HepG2 (cell line): ENCODE data around the gene SNRNP35. TPM values are rescaled to one million over a fixed set of nuclear protein-coding genes. Genes with fewer than 3 reads are reported as not detected.

ENCODE experiments used
- ESRRA ChIP-seq: sonication (generic); formaldehyde crosslinking; IDR thresholded peaks from 2 replicates; pipeline ENCODE4 v1.5.1; 2020; ENCODE audit warnings: mild to moderate bottlenecking, low read depth, missing genetic modification reagents
- ETV5 ChIP-seq: IDR thresholded peaks from 2 replicates; pipeline ENCODE4 v1.6.1; 2018; ENCODE audit warnings: missing biosample characterization, missing genetic modification reagents, inconsistent platforms, borderline replicate concordance
- GATAD2A ChIP-seq: IDR thresholded peaks from 2 replicates; pipeline ENCODE4 v1.6.1; 2016
- KAT8 ChIP-seq: IDR thresholded peaks from 2 replicates; pipeline ENCODE4 v1.6.1; 2016; ENCODE audit warnings: missing genetic modification reagents, missing compliant biosample characterization
- MIER2 ChIP-seq: IDR thresholded peaks from 2 replicates; pipeline ENCODE4 v1.6.1; 2016; ENCODE audit warnings: missing biosample characterization, missing genetic modification reagents
- MXD3 ChIP-seq: IDR thresholded peaks from 2 replicates; pipeline ENCODE4 v1.6.1; 2016; ENCODE audit warnings: mild to moderate bottlenecking, missing biosample characterization, missing genetic modification reagents
- RCOR2 ChIP-seq: IDR thresholded peaks from 2 replicates; pipeline ENCODE4 v1.6.1; 2016; ENCODE audit warnings: missing biosample characterization, missing genetic modification reagents
- RFXAP ChIP-seq: sonication (generic); formaldehyde crosslinking; IDR thresholded peaks from 2 replicates; pipeline ENCODE4 v1.4.0; 2020; ENCODE audit warnings: missing genetic modification reagents, borderline replicate concordance
- SAFB2 ChIP-seq: sonication (generic); formaldehyde crosslinking; IDR thresholded peaks from 2 replicates; pipeline ENCODE4 v1.5.1; 2020; ENCODE audit warnings: missing genetic modification reagents, low read depth, mild to moderate bottlenecking, borderline replicate concordance
- SKIL ChIP-seq: sonication (generic); formaldehyde crosslinking; IDR thresholded peaks from 2 replicates; pipeline ENCODE4 v1.8.0; 2022; ENCODE audit warnings: missing genetic modification reagents, mild to moderate bottlenecking, moderate library complexity, borderline replicate concordance
- STAT5B ChIP-seq: sonication (generic); formaldehyde crosslinking; IDR thresholded peaks from 2 replicates; pipeline ENCODE4 v1.4.0; 2020; ENCODE audit warnings: missing genetic modification reagents
- WIZ ChIP-seq: sonication (generic); formaldehyde crosslinking; IDR thresholded peaks from 2 replicates; pipeline ENCODE4 v1.5.1; 2020; ENCODE audit warnings: mild to moderate bottlenecking, missing genetic modification reagents
- ZBTB37 ChIP-seq: sonication (generic); formaldehyde crosslinking; IDR thresholded peaks from 2 replicates; pipeline ENCODE4 v1.4.0; 2020; ENCODE audit warnings: mild to moderate bottlenecking, missing genetic modification reagents
- ZNF138 ChIP-seq: sonication (generic); formaldehyde crosslinking; IDR thresholded peaks from 2 replicates; pipeline ENCODE4 v1.5.0; 2020; ENCODE audit warnings: mild to moderate bottlenecking, low read depth, missing genetic modification reagents
- ZNF563 ChIP-seq: sonication (generic); formaldehyde crosslinking; IDR thresholded peaks from 2 replicates; pipeline ENCODE4 v1.8.0; 2022; ENCODE audit warnings: mild to moderate bottlenecking, moderate library complexity, missing genetic modification reagents
- ZNF775 ChIP-seq: sonication (generic); formaldehyde crosslinking; IDR thresholded peaks from 2 replicates; pipeline ENCODE4 v1.4.0; 2020; ENCODE audit warnings: missing genetic modification reagents, mild to moderate bottlenecking, moderate library complexity, borderline replicate concordance
- ZNF879 ChIP-seq: sonication (generic); formaldehyde crosslinking; IDR thresholded peaks from 2 replicates; pipeline ENCODE4 v1.8.1; 2023; ENCODE audit warnings: missing genetic modification reagents
- ZSCAN20 ChIP-seq: sonication (generic); formaldehyde crosslinking; IDR thresholded peaks from 2 replicates; pipeline ENCODE4 v1.4.0; 2020; ENCODE audit warnings: missing genetic modification reagents, mild to moderate bottlenecking, borderline replicate concordance
- polyA plus RNA-seq, 8 experiments: library from polyadenylated mRNA; depleted of rRNA in 3 of 8; stranded (reverse) in 7 of 8; unstranded in 1 of 8; fragments of >200 nt; fragmentation: Illumina TruSeq in 4 of 8; extraction: Trizol in 4 of 8; gene quantifications; 2 replicates each; pipeline versions ENCODE4 v1.2.1 to v1.2.3, GENCODE V29; 2011 to 2016; ENCODE audit warnings: low read depth in 4 of 8, missing spikeins in 1 of 8, mixed read lengths in 1 of 8; ENCODE audit not compliant: insufficient read depth in 1 of 8
- total RNA-seq, 5 experiments: library from RNA; depleted of rRNA; stranded (reverse); fragments of >200 nt; fragmentation: Illumina TruSeq; extraction: Trizol; gene quantifications; 2 replicates each; pipeline ENCODE4 v1.2.3, GENCODE V29; 2016; ENCODE audit warnings: low read depth in 1 of 5
- TF ChIP-seq, protein P1 (sequence below): sonication (generic); formaldehyde crosslinking; IDR thresholded peaks from 2 replicates; pipeline ENCODE4 v1.5.0; 2020; ENCODE audit warnings: mild to moderate bottlenecking, missing genetic modification reagents, borderline replicate concordance
- TF ChIP-seq, protein P2 (sequence below): sonication (generic); formaldehyde crosslinking; IDR thresholded peaks from 2 replicates; pipeline ENCODE4 v1.4.0; 2020; ENCODE audit warnings: missing genetic modification reagents

SNRNP35 gene
- total and polyA plus RNA-seq, 2 of the 13 experiments (the other 11 are each of a cell fraction or from before 2014, with no cell fraction given) = 11.3 to 22.6 TPM

GRCh38 chr12:123472438-123472849 is 14.5 kb downstream of the SNRNP35 start (continued):
- TF ChIP-seq ZBTB37 (no peak), SAFB2 (CRISPR knock-in tag) (peak; percentile 74; the same call in 1 of the 2 replicates), SKIL (CRISPR knock-in tag) (peak; percentile 76), ZNF879 (no peak), STAT5B (no peak), GATAD2A (CRISPR knock-in tag) (peak; percentile 84), ZNF563 (CRISPR knock-in tag) (peak; percentile 46; the same call in 1 of the 2 replicates), WIZ (CRISPR knock-in tag) (peak; percentile 60; the same call in 1 of the 2 replicates), ZNF138 (CRISPR knock-in tag) (no peak), MIER2 (CRISPR knock-in tag) (peak; percentile 45; the same call in 1 of the 2 replicates), ZNF775 (CRISPR knock-in tag) (no peak), ETV5 (CRISPR knock-in tag) (peak; percentile 92), ESRRA (CRISPR knock-in tag) (peak; percentile 97), ZSCAN20 (CRISPR knock-in tag) (0 out of 2 replicates have a peak, but pooled peaks have one; percentile 56), RCOR2 (CRISPR knock-in tag) (peak; percentile 72), MXD3 (CRISPR knock-in tag) (0 out of 2 replicates have a peak, but pooled peaks have one; percentile 43), RFXAP (CRISPR knock-in tag) (0 out of 2 replicates have a peak, but pooled peaks have one; percentile 48), KAT8 (CRISPR knock-in tag) (peak; percentile 60)
- TF ChIP-seq, protein P1, sequence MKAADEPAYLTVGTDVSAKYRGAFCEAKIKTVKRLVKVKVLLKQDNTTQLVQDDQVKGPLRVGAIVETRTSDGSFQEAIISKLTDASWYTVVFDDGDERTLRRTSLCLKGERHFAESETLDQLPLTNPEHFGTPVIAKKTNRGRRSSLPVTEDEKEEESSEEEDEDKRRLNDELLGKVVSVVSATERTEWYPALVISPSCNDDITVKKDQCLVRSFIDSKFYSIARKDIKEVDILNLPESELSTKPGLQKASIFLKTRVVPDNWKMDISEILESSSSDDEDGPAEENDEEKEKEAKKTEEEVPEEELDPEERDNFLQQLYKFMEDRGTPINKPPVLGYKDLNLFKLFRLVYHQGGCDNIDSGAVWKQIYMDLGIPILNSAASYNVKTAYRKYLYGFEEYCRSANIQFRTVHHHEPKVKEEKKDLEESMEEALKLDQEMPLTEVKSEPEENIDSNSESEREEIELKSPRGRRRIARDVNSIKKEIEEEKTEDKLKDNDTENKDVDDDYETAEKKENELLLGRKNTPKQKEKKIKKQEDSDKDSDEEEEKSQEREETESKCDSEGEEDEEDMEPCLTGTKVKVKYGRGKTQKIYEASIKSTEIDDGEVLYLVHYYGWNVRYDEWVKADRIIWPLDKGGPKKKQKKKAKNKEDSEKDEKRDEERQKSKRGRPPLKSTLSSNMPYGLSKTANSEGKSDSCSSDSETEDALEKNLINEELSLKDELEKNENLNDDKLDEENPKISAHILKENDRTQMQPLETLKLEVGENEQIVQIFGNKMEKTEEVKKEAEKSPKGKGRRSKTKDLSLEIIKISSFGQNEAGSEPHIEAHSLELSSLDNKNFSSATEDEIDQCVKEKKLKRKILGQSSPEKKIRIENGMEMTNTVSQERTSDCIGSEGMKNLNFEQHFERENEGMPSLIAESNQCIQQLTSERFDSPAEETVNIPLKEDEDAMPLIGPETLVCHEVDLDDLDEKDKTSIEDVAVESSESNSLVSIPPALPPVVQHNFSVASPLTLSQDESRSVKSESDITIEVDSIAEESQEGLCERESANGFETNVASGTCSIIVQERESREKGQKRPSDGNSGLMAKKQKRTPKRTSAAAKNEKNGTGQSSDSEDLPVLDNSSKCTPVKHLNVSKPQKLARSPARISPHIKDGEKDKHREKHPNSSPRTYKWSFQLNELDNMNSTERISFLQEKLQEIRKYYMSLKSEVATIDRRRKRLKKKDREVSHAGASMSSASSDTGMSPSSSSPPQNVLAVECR (CRISPR knock-in tag) = peak; percentile 79; the same call in 1 of the 2 replicates
- TF ChIP-seq, protein P2, sequence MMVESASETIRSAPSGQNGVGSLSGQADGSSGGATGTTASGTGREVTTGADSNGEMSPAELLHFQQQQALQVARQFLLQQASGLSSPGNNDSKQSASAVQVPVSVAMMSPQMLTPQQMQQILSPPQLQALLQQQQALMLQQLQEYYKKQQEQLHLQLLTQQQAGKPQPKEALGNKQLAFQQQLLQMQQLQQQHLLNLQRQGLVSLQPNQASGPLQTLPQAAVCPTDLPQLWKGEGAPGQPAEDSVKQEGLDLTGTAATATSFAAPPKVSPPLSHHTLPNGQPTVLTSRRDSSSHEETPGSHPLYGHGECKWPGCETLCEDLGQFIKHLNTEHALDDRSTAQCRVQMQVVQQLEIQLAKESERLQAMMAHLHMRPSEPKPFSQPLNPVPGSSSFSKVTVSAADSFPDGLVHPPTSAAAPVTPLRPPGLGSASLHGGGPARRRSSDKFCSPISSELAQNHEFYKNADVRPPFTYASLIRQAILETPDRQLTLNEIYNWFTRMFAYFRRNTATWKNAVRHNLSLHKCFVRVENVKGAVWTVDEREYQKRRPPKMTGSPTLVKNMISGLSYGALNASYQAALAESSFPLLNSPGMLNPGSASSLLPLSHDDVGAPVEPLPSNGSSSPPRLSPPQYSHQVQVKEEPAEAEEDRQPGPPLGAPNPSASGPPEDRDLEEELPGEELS (CRISPR knock-in tag) = peak; percentile 93
